ENCODE data around the gene SLC48A1.

- no peak for TF ChIP-seq CTCF (IDR thresholded peaks at IDR 0.05; ENCODE audit: low read depth, low read length)
- TF ChIP-seq EZH2phosphoT487 (IDR thresholded peaks at IDR 0.05; ENCODE audit: low read depth): no peak
Observed at GRCh38 chr12:47748899-47749298, 24.1 kb upstream of the SLC48A1 start.
